Stomach smooth muscle (tissue), 2 donors: ENCODE results near the gene RALGDS.

ENCODE experiments used
- H3K27ac ChIP-seq: one replicate; pipeline ENCODE4 v1.7.0; 2013; ENCODE audit warnings: mild to moderate bottlenecking, low read length, inconsistent platforms
- H3K27me3 ChIP-seq, 2 donors: one replicate each; pipeline ENCODE4 v1.7.0; 2013; ENCODE audit warnings: low read length in 2 of 2; ENCODE audit not compliant: insufficient read depth in 2 of 2, control insufficient read depth in 1 of 2
- H3K36me3 ChIP-seq, 2 donors: one replicate each; pipeline ENCODE4 v1.7.0; 2013; ENCODE audit warnings: low read length in 2 of 2; ENCODE audit not compliant: control insufficient read depth in 2 of 2, insufficient read depth in 2 of 2
- H3K4me1 ChIP-seq: one replicate; pipeline ENCODE4 v1.7.0; 2013; ENCODE audit warnings: low read length; ENCODE audit not compliant: control insufficient read depth, insufficient read depth
- H3K4me3 ChIP-seq, 2 donors: one replicate each; pipeline ENCODE4 v1.7.0; 2013; ENCODE audit warnings: low read length in 2 of 2
- H3K9ac ChIP-seq, 2 donors: one replicate each; pipeline ENCODE4 v1.7.0; 2013; ENCODE audit warnings: low read length in 2 of 2, mild to moderate bottlenecking in 1 of 2
- H3K9me3 ChIP-seq, 2 donors: one replicate each; pipeline ENCODE4 v1.7.0; 2013; ENCODE audit warnings: low read length in 2 of 2; ENCODE audit not compliant: control insufficient read depth in 2 of 2
- donor health status: healthy.
- donor health status: Pancreatic carcinoma.

The RALGDS gene

DNA sequence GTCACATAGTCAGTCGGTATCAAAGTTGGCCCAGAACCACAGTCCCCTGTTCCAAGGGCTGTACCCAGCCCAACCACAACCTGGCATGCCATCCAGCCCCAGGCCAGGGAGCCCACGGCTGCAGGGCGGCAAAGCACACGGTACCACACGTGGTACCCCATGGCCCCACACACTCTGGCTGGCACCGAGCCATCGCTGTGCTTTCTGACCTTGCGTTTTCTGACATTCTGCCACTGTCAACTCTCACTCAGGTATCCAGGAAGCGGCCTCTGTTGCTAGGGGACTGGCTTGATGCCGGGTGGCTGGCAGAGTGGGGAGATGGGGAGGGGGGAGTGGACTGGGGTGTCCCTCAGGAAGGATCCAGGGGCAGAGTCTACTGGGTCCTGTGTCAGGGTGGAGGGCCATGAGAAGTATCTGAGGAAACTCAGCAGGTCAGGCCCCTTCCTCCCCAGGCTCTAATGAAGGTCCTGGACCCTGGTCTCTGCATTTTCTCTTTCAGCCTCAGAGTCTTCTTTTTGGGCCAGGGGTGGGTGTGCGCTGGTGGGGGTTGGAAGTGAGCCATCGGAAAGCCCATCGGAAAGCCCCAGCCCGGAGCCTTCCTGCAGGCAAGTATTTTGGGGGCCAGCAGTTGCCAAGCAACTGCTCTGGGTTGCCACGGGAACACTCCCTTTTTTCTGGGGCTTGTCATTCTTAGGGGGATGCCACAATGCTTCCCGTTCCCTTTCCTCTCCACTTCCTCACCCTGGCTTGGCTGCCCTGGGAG lies 21.0 kb upstream of the RALGDS start:
- peaks cover 47% of the 10 kb centered on the region for H3K4me1 ChIP-seq
- no peak overlapping the region for H3K27ac ChIP-seq

DNA sequence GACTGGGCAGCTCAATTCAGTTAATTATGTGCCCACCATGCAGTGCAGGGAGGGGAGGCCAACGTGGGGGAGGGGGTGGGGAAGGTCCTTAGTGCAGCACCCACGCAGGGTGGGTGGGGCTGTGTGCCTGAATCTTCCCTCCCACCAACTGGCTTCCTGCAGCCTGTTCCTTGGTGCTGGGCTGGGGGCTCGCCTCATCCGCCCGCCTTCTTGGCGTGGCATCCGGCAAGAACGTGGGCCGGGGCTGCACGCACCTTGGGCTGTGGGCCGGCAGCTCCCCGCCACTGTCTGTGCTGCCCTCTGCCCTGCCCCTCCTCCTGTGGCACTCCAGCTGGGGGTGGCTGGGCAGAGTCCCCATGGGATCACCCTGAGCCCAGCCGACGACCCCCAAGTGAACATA lies 19.6 kb upstream of the RALGDS start:
- Histone ChIP-seq H3K9me3 (no peaks in the 10 kb centered on the region), H3K36me3 (no peaks in the 10 kb centered on the region), H3K27me3 (no peaks in the 10 kb centered on the region), H3K4me3 (no peak overlapping the region), H3K9ac (no peak overlapping the region), H3K4me1 (peaks cover 48% of the 10 kb centered on the region), H3K27ac (no peak overlapping the region)

More for the DNA sequence above, 21.0 kb upstream of the RALGDS start:
- Histone ChIP-seq H3K36me3 (peaks cover 0 to 3% of the 10 kb centered on the region in 2 donors), H3K9me3 (no peaks in the 10 kb centered on the region), H3K4me3 (no peak overlapping the region), H3K9ac (no peak overlapping the region), H3K27me3 (no peaks in the 10 kb centered on the region)

DNA sequence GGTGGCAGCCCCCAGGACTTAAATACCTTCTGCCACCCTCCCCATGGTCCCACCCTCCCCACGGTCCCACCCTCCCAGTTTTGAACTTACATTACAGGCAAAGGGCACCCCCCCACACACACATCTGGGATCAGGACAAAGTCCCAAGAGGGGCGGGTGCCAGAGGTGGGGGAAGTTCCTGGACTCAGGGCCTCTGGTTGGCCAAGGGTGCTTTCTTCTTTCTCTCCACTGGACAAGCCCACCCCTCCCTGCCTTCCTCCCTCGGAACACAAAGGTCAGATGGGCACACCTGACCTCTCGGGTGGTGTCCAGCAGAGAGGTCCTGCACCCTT lies 19.1 kb upstream of the RALGDS start:
- Histone ChIP-seq H3K4me1 (peaks cover 52% of the 10 kb centered on the region), H3K4me3 (no peak overlapping the region), H3K36me3 (no peaks in the 10 kb centered on the region), H3K27ac (no peak overlapping the region), H3K9me3 (no peaks in the 10 kb centered on the region), H3K27me3 (no peaks in the 10 kb centered on the region), H3K9ac (no peak overlapping the region)

DNA sequence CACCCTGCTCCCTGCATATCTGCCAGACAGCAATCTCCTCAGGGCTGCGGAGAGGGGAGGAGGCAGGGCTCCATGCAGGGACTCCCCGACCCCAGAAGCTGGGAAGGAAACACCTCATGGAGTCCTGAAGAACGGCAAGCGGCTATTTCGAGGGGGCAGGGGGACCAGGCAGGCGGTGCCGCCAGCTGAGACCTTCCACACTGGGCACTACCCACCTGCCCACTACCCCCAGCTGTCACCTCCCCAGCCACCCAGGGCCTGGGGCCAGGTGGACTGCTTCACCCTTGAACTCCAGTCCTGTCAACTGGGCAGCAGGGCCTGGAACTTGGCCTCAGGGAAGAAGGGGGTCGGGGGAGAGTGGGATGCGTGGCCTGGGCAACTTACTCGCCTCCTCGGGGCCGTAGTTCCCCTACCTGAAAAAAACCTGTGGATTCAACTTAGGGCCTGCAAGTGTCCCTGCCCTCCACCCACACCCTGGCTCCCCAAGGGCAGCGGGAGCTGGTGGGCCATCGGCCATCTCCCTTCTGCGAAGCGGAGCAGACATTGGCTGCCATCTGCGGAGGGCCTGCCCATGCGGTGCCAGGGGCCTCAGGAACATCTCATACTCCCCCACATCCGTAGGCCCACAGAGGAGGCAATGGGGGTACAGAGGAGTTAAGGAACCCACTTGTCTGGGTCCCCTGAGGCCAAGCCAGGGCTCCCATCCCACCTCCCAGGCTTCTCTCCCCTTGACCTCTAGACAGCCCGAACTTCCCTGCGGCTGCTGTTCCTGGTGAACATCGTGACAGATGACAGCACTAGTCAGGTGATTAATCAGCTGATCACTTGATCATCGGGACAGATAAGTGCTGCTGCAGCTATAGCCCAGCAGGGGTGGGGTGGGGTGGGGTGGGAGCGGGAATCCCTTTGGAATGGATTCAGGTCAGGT lies 18.5 kb upstream of the RALGDS start:
- Histone ChIP-seq H3K9me3 (no peaks in the 10 kb centered on the region), H3K4me1 (peaks cover 52% of the 10 kb centered on the region), H3K36me3 (no peaks in the 10 kb centered on the region), H3K9ac (no peak overlapping the region), H3K4me3 (no peak overlapping the region), H3K27ac (no peak overlapping the region), H3K27me3 (no peaks in the 10 kb centered on the region)

DNA sequence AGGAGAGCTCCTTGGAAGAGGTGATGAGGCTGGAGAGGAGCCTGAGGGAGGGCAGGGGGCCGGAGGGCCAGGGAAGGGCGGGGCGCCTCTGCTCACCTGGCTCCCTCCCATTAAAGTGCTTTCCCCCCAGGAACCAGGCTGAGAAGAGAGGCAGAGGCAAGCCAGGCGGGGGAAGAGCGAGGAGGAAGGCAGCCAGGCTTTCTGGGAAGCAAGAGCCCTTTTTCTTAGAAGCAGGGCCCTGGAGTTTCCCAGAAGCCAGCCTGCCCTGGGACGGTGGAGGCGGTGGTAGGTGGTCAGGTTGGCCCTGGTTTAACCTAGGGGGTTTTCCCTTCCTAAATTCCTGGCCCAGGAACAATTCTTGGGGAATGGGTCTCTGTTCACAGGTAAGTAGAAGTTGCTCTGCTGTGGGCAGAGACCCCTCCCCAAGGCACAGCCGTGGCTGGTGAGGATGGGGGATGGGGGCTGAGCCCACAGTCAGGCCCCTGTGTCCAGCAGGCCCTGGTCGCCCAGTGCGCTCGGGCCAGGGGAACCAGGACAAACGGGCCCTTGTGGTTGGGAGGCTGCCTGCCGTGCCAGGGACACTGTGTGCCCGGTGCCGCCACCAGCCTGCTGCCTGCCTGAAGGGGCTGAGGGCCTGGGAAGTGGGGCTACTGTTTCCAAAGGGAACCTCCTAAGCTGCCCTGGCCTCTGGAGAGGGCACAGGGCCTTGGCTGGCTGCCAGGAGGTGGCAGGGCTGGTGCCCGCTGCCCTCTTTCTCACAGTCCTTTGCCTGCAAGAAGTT lies 16.6 kb upstream of the RALGDS start:
- H3K4me3 ChIP-seq, result no peak overlapping the region
- no peaks in the 10 kb centered on the region for H3K36me3 ChIP-seq
- no peaks in the 10 kb centered on the region for H3K27me3 ChIP-seq
- no peaks in the 10 kb centered on the region for H3K9me3 ChIP-seq
- peak overlapping the region in 1 of 2 donors; percentile 21 for H3K9ac ChIP-seq
- peaks cover 56% of the 10 kb centered on the region for H3K4me1 ChIP-seq
- peak overlapping the region; percentile 37 for H3K27ac ChIP-seq

DNA sequence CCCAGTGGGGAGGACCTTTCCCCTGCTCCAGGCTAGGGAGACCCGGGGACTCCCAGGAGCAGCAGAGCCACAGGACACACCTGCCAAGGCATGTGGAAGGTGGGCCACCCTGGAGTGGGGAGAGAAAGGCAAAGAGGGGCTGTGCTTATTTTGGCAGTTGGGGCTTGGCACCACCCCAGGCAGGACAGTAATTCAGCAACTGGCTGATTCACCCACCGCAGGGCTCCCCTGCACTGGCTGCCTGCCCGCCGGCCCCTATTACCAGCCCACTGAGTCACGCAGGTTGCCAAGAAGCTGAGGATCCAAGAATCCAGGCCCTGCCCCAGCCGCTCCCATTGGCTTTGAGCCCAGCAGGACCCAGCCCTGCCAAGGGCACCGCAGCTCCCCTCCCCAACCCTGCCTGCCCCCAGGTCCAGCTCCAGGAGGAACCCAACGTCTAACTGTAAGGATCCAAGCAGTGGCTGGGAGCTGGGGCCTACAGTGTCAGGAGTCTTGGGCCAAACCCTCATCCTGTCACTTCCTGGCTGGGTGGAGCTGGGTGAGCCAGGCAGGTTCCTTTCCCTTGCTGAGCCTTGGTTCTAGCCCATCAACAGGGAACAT lies 14.2 kb upstream of the RALGDS start:
- no peaks in the 10 kb centered on the region for H3K27me3 ChIP-seq
- peaks cover 47% of the 10 kb centered on the region for H3K4me1 ChIP-seq
- no peaks in the 10 kb centered on the region for H3K36me3 ChIP-seq
- H3K27ac ChIP-seq, result peak overlapping the region; percentile 93
- H3K4me3 ChIP-seq, result no peak overlapping the region
- H3K9me3 ChIP-seq, result no peaks in the 10 kb centered on the region
- peak overlapping the region; percentile 19 to 55 for H3K9ac ChIP-seq

DNA sequence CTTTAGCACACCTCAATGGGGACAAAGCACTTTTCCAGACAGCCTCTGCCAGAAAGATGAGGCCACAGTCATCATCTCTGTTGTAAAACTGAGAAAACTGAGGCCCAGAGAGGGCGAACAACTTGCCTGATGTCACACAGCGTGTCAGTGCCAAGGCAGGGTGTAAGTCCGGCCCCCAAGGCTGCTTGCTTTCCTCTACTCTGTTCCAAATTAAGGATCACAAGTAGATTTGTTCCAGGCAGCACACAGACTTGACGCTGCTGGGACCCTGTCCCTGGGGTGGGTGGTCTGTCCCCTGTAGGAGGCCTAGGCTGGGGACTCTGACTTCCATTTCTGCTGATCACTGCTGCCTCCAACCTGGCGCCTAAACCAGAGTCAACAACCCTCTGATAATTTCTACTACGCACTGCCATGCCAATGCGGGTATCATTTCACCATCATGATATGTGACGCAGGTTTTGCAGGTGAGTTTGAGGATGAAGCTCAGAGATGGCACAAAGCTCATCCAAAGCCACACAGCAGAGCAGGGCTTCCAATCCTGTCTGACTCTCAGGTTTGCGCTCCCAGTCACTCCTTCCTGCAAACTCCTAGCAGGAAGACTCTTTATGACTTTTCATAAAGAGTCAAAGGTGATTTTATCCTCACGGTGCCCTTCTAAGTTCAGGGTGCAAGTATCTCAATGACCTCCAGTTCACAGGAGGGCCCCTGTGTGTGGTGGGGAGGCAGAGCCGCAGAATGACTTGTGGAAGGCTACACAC lies 13.5 kb upstream of the RALGDS start:
- Histone ChIP-seq H3K9me3 (no peaks in the 10 kb centered on the region), H3K9ac (peak overlapping the region; percentile 54 to 73), H3K4me1 (peaks cover 46% of the 10 kb centered on the region), H3K36me3 (no peaks in the 10 kb centered on the region), H3K27ac (peak overlapping the region; percentile 93), H3K27me3 (no peaks in the 10 kb centered on the region), H3K4me3 (peak overlapping the region in 1 of 2 donors; percentile 44)

DNA sequence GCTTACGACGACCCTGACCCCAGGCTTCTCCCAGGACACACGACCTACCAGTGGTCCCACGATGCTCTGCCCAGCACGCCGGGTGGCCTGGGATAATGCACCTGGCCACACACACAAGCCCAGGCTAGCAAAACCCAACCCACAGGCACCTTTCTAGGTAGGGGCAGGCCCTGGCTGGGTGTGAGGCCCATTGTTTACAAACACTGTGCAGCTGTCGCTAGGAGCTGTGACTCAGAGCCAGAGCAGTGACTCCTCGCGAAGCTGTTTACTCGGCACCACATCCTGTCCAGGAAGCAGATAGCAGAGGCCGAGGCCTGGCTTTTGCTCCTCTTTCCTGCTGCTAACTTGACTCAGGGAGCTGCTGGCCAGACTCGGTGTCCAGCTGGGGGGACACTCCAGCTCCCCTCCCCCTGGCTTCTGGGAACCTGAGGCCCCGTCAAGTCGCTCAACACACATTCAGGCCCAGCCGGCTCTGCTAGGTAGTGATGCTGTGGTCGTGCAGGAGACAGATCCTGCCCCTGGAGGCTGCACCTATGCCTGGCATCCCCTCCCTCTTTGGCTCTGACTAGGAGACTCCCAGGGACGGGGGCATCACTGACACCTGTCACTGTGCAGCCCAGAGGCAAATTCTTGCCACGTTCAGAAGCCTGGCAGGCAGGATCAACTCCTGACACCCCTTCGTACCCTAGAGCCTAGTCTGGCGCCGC lies 12.8 kb upstream of the RALGDS start:
- peaks cover 49% of the 10 kb centered on the region for H3K4me1 ChIP-seq
- H3K36me3 ChIP-seq, result no peaks in the 10 kb centered on the region
- H3K27ac ChIP-seq, result peak overlapping the region; percentile 93

DNA sequence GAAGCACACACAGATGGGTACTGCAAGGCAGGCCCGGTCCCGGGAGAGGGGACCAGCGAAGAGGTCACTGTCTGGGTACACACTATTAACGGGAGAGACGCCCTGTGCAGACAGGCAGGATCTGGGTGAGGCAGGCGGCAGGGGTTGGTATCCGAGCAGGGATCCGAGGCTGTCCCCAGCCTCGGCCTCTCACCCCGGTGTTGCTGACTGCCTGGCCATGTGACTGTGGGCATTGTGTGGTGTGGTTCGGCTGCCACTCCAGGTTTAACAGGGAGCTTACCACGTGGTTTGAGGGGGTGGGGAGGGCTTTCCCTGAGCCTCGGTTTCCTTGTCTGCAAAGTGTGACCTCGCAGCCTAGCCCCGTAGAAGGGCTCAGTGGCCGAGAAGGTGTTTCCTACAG lies 11.1 kb upstream of the RALGDS start:
- Histone ChIP-seq H3K4me1 (peaks cover 53% of the 10 kb centered on the region), H3K27ac (no peak overlapping the region)

More for the DNA sequence above, 12.8 kb upstream of the RALGDS start:
- Histone ChIP-seq H3K4me3 (peak overlapping the region in 1 of 2 donors; percentile 44), H3K9me3 (no peaks in the 10 kb centered on the region), H3K27me3 (no peaks in the 10 kb centered on the region), H3K9ac (peak overlapping the region; percentile 54 to 73)

More for the DNA sequence above, 11.1 kb upstream of the RALGDS start:
- Histone ChIP-seq H3K27me3 (no peaks in the 10 kb centered on the region), H3K4me3 (no peak overlapping the region), H3K9ac (no peak overlapping the region), H3K9me3 (no peaks in the 10 kb centered on the region), H3K36me3 (no peaks in the 10 kb centered on the region)
